ENCODE data around the gene DAO.

DNA sequence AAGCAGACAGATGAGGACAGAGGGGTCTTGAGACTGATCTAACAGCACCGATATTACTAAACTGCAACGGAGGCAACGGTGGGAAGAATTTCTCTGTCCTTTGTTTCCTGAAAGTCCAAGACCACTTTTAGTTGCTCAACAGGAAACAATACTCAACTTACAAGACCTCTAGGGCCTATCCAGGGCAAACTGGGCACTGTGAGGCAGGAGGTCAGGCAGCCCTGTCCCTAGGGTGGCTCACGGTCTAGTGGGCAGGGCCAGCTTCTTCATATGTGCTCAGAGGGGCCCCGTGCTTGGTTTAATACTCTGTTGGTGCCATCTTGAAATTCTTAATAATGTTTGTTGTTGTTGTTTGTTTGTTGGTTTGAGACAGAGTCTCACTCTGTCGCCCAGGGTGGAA lies 36.7 kb upstream of the DAO start:
- TF ChIP-seq, protein P1, sequence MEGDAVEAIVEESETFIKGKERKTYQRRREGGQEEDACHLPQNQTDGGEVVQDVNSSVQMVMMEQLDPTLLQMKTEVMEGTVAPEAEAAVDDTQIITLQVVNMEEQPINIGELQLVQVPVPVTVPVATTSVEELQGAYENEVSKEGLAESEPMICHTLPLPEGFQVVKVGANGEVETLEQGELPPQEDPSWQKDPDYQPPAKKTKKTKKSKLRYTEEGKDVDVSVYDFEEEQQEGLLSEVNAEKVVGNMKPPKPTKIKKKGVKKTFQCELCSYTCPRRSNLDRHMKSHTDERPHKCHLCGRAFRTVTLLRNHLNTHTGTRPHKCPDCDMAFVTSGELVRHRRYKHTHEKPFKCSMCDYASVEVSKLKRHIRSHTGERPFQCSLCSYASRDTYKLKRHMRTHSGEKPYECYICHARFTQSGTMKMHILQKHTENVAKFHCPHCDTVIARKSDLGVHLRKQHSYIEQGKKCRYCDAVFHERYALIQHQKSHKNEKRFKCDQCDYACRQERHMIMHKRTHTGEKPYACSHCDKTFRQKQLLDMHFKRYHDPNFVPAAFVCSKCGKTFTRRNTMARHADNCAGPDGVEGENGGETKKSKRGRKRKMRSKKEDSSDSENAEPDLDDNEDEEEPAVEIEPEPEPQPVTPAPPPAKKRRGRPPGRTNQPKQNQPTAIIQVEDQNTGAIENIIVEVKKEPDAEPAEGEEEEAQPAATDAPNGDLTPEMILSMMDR (IDR thresholded peaks at IDR 0.05) = no peak
- no peak for TF ChIP-seq POLR2A (IDR thresholded peaks at IDR 0.05)
